RWPE2 (cell line): Measurements from ENCODE around the gene HSF2BP.

Experiments
- ATAC-seq: fragments of 200-7000 bp; cut with Tn5 transposase; 3 replicates; pipeline ENCODE4 v1.9.1; 2021; ENCODE audit warnings: low read depth
- DNase-seq: peaks from one replicate; pipeline ENCODE4 v3.0.0-alpha.2; 2020; ENCODE audit warnings: low spot score
- H3K27ac ChIP-seq: fragments of 450-650 bp; 2 replicates; pipeline ENCODE4 v1.5.1; 2017; ENCODE audit warnings: mild to moderate bottlenecking; ENCODE audit not compliant: poor library complexity, severe bottlenecking
- H3K27me3 ChIP-seq: fragments of 250-450 bp; sonication (Bioruptor Pico); 2 replicates; pipeline ENCODE4 v1.5.1; 2021; ENCODE audit warnings: mild to moderate bottlenecking, moderate library complexity; ENCODE audit not compliant: insufficient read depth, poor library complexity, severe bottlenecking
- H3K36me3 ChIP-seq: fragments of 250-450 bp; sonication (Bioruptor Pico); 2 replicates; pipeline ENCODE4 v1.5.1; 2020; ENCODE audit warnings: low read depth, mild to moderate bottlenecking, moderate library complexity
- H3K4me1 ChIP-seq: fragments of 250-450 bp; sonication (Bioruptor Pico); 2 replicates; pipeline ENCODE4 v1.5.1; 2021; ENCODE audit warnings: mild to moderate bottlenecking, moderate library complexity; ENCODE audit not compliant: insufficient read depth, poor library complexity, severe bottlenecking
- H3K4me3 ChIP-seq: fragments of 250-450 bp; sonication (Bioruptor Pico); 2 replicates; pipeline ENCODE4 v1.5.1; 2021; ENCODE audit warnings: mild to moderate bottlenecking, moderate library complexity; ENCODE audit not compliant: severe bottlenecking
- H3K9me3 ChIP-seq: fragments of 250-450 bp; sonication (Bioruptor Pico); 2 replicates; pipeline ENCODE4 v1.5.1; 2021; ENCODE audit warnings: mild to moderate bottlenecking, moderate library complexity; ENCODE audit not compliant: severe bottlenecking
- TF ChIP-seq, protein P1 (sequence below): fragments of 450-650 bp; IDR thresholded peaks from one replicate; pipeline ENCODE4 v1.5.1; 2017; ENCODE audit warnings: mild to moderate bottlenecking, moderate library complexity; ENCODE audit not compliant: poor library complexity, severe bottlenecking

Gene HSF2BP

DNA sequence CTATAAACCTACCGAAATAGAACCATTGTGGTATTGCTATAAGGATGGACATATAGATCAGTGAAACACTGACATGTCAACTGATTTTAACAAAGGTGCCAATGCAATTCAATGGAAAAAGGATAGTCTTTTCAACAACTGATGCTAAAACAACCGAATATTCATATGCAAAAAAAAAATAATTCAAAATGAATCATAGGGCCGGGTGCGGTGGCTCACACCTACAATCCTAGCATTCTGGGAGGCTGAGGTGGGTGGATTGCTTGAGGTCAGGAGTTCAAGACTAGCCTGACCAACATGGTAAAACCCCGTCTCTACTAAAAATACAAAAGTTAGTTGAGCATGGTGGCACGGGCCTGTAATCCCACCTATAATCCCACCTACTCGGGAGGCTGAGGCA, 23.9 kb downstream of the HSF2BP start:
- H3K9me3 ChIP-seq, result no peaks in the 10 kb centered on the region
- ATAC-seq, result no peak
- TF ChIP-seq, protein P1, sequence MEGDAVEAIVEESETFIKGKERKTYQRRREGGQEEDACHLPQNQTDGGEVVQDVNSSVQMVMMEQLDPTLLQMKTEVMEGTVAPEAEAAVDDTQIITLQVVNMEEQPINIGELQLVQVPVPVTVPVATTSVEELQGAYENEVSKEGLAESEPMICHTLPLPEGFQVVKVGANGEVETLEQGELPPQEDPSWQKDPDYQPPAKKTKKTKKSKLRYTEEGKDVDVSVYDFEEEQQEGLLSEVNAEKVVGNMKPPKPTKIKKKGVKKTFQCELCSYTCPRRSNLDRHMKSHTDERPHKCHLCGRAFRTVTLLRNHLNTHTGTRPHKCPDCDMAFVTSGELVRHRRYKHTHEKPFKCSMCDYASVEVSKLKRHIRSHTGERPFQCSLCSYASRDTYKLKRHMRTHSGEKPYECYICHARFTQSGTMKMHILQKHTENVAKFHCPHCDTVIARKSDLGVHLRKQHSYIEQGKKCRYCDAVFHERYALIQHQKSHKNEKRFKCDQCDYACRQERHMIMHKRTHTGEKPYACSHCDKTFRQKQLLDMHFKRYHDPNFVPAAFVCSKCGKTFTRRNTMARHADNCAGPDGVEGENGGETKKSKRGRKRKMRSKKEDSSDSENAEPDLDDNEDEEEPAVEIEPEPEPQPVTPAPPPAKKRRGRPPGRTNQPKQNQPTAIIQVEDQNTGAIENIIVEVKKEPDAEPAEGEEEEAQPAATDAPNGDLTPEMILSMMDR, result no peak

DNA sequence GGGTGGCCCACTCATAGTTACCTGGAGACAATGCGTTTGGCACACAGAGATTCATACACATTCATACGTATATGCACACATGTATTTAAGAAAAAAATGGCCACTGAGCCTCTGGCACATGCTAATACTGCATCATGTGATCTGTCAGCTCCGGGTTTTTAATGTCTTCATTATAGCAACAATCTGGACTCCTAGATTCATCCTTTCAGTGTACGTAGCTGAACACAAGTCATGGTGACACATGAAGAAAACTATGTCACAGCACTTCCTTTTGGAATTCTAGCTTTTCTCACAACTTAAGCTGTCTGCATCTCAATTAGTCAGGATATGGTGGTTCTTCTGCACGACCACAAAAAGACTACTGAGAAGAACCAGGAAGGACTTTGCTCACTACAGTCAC, 24.7 kb downstream of the HSF2BP start:
- Histone ChIP-seq H3K27ac (no peak overlapping the region), H3K36me3 (peaks cover 5% of the 10 kb centered on the region; the same call in 1 of the 2 replicates), H3K9me3 (no peaks in the 10 kb centered on the region), H3K27me3 (no peaks in the 10 kb centered on the region), H3K4me3 (no peak overlapping the region), H3K4me1 (peaks cover 12% of the 10 kb centered on the region)
- ATAC-seq (no peak), DNase-seq (no peak)
- TF ChIP-seq, protein P1, result no peak

More for the DNA sequence above, 23.9 kb downstream of the HSF2BP start:
- Histone ChIP-seq H3K27ac (no peak overlapping the region), H3K27me3 (no peaks in the 10 kb centered on the region), H3K4me1 (peaks cover 19% of the 10 kb centered on the region), H3K4me3 (no peak overlapping the region), H3K36me3 (0 out of 2 replicates have a peak, but pooled peaks cover 5% of the 10 kb centered on the region)
- no peak for DNase-seq

DNA sequence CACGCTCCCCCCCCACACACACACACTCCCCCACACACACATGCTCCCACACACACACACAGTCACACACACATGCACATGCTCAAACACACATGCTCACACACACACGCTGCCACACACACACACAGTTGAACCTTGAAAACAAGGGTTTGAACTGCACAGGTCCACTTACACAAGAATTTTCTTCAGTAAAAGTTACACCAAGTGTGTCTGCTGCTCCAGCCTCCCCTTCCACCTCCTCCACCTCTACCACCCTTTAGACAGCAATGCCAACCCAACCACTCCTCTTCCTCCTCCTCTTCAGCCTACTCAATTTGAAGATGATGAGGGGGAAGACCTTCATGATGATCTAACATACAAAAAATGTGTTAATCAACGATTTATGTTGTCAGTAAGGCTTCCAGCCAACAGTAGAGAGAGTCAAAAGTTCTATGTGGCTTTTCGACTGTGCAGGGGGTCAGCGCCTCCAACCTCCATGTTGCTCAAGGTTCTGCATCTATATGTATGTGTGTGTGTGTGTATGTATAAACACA, 26.8 kb downstream of the HSF2BP start:
- Histone ChIP-seq H3K27ac (no peak overlapping the region), H3K9me3 (peaks cover 2% of the 10 kb centered on the region), H3K4me1 (peaks cover 6% of the 10 kb centered on the region), H3K27me3 (no peaks in the 10 kb centered on the region), H3K36me3 (peaks cover 17% of the 10 kb centered on the region; the same call in 1 of the 2 replicates), H3K4me3 (no peak overlapping the region)
- TF ChIP-seq, protein P1, result no peak
- DNase-seq, result no peak
- ATAC-seq, result no peak

DNA sequence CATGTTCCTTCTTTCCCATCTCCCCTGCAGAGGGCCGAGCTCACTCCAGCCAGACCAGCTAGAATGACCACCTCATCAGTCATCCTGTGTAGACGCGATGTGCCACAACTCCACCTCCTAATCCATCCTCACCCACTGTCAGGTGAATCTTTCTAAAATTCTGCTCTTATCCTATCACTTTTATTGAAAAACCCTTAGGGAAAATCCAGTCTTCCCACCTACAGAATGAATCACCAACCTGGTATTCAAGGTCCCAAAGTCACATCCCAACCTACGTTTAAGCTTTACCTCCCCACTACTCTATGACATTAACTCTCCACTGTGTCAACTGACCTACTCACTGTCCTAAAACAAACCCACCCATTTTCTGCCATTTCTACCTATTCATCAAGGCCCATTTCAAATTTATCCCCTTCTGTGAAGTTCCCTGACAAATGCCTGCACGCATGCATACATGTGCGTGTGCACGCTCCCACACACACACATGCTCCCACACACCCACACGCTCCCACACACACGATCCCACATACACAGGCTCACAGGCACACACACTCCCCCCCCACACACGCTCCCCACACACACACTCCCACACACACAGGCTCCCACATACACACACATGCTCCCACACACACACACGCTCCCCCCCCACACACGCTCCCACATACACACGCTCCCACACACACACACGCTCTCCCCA, 27.7 kb downstream of the HSF2BP start:
- DNase-seq (no peak), ATAC-seq (no peak)
- Histone ChIP-seq H3K4me1 (peaks cover 6% of the 10 kb centered on the region), H3K27ac (no peak overlapping the region), H3K36me3 (peaks cover 17% of the 10 kb centered on the region; the same call in 1 of the 2 replicates), H3K27me3 (no peaks in the 10 kb centered on the region), H3K9me3 (peaks cover 2% of the 10 kb centered on the region), H3K4me3 (no peak overlapping the region)
- TF ChIP-seq, protein P1, result no peak

DNA sequence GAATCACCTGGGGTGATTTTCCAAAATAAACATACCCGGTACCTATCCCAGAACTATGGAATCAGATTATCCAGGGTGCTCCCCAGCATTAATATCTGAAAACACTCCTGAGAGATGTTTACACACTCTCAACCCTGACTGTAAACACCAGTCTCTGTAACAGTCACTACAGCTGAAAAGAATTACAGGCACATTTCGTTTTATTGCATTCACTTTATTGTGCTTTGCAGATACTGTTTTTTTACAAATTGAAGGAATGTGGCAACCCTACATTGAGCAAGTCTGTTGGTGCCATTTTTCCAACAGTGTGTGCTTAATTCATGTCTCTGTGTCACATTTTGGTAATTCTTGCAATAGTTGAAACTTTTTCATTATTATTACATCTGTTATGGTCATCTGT, 31.8 kb downstream of the HSF2BP start:
- Histone ChIP-seq H3K9me3 (peaks cover 2% of the 10 kb centered on the region), H3K27ac (no peak overlapping the region), H3K27me3 (no peaks in the 10 kb centered on the region), H3K4me1 (peaks cover 9% of the 10 kb centered on the region), H3K36me3 (peaks cover 13% of the 10 kb centered on the region; the same call in 1 of the 2 replicates), H3K4me3 (no peak overlapping the region)
- DNase-seq (no peak), ATAC-seq (no peak)
- TF ChIP-seq, protein P1, result no peak
